Measurements from ENCODE around the gene PHF14. TPM values are rescaled to one million over a fixed set of nuclear protein-coding genes. Genes with fewer than 3 reads are reported as not detected.
A peak's percentile ranks its signal among the peaks of the same experiment; 100 is the strongest.

Gene PHF14
- total RNA-seq (2021) = 49.3 and 50.8 TPM in 2 replicates
- long read RNA-seq, partial matches to known transcripts = 13 of 19 reads
- long read RNA-seq, other reads (novel, unspliced or antisense) = 5 of 19 reads

- H2BK12ac ChIP-seq (ENCODE audit: insufficient read length, low read depth, low read length) = no peak within 1 kb of the TSS
- no peaks in the 10 kb centered on the region for H3K79me1 ChIP-seq (ENCODE audit: insufficient read depth, low read depth, low read length, poor library complexity, severe bottlenecking)
- H3K9me3 ChIP-seq (ENCODE audit: control insufficient read depth, low read depth, low read length) = no peaks in the 10 kb centered on the region
- H4K8ac ChIP-seq (replicated peaks; ENCODE audit: insufficient read length, low read depth, low read length) = no peak within 1 kb of the TSS
- no peak within 1 kb of the TSS for H2BK5ac ChIP-seq (ENCODE audit: insufficient read length, low read length)
- peaks cover 21 to 30% of the 10 kb centered on the region in 2 experiments for H3K4me1 Mint-ChIP-seq
- peaks cover 2% of the 10 kb centered on the region; the same call in 1 of the 2 replicates for H3K79me2 ChIP-seq (ENCODE audit: insufficient read depth, low read length)
- H3K36me3 Mint-ChIP-seq (ENCODE audit: insufficient read depth in 1 of 3, low read depth in 3 of 3) = peaks cover 9 to 15% (median 14%) of the 10 kb centered on the region in 3 experiments
- peak within 1 kb of the TSS; percentile 83 for H3K9ac ChIP-seq (ENCODE audit: extremely low read depth, insufficient read length, low read length)
- peak within 1 kb of the TSS; percentile 71 for H2AFZ ChIP-seq (ENCODE audit: low read length)
- no peaks in the 10 kb centered on the region for H3K27me3 ChIP-seq (ENCODE audit: insufficient read depth, low read length)
- H2BK120ac ChIP-seq (ENCODE audit: low read depth, low read length, poor library complexity, severe bottlenecking) = no peak within 1 kb of the TSS
- no peak within 1 kb of the TSS for H4K91ac ChIP-seq (ENCODE audit: insufficient read length, low read depth, low read length)
- peak within 1 kb of the TSS; percentile 89 for H3K14ac ChIP-seq (ENCODE audit: insufficient read depth, low read length)
- no peaks in the 10 kb centered on the region for H4K20me1 ChIP-seq (ENCODE audit: control insufficient read depth, insufficient read depth, insufficient read length)
- peaks cover 3 to 4% of the 10 kb centered on the region in 2 experiments; a peak in 4 of 5 replicates for H3K9me3 Mint-ChIP-seq
- no peak for TF ChIP-seq CTCF (conservative IDR thresholded peaks at IDR 0.05)
- no peak within 1 kb of the TSS for H2BK15ac ChIP-seq (ENCODE audit: low read depth, low read length)
- H2AK5ac ChIP-seq (ENCODE audit: insufficient read length, low read length) = no peak within 1 kb of the TSS
- H3K23ac ChIP-seq (ENCODE audit: insufficient read length, low read depth, low read length) = no peak within 1 kb of the TSS
- H3K23me2 ChIP-seq (ENCODE audit: insufficient read length, low read depth, low read length, poor library complexity, severe bottlenecking) = peaks cover 8% of the 10 kb centered on the region
- peak within 1 kb of the TSS; percentile 97 for H3K27ac ChIP-seq (ENCODE audit: insufficient read length, low read depth, low read length)
- peaks cover 2% of the 10 kb centered on the region for H3K27me3 Mint-ChIP-seq (ENCODE audit: low read depth)
- H3K4ac ChIP-seq (ENCODE audit: low read depth, low read length) = no peak within 1 kb of the TSS; the same call in 1 of the 2 replicates
- peak within 1 kb of the TSS; percentile 58 for H4K5ac ChIP-seq (ENCODE audit: insufficient read length, low read depth, low read length)
- no peaks in the 10 kb centered on the region for H3K4me1 ChIP-seq (ENCODE audit: insufficient read depth, low read length)
- H3K4me2 ChIP-seq (ENCODE audit: insufficient read depth, insufficient read length, low read length) = peak within 1 kb of the TSS; percentile 68
- WGBS (ENCODE audit: extremely low coverage, insufficient read length, low lambda C conversion rate) = no CpG with 5 or more reads among the region's 39 CpGs
- H3K56ac ChIP-seq (ENCODE audit: insufficient read length, low read depth, low read length) = no peak within 1 kb of the TSS
- peak within 1 kb of the TSS; percentile 87 for H3K18ac ChIP-seq (ENCODE audit: insufficient read length, low read depth, low read length)
- H2BK20ac ChIP-seq (ENCODE audit: low read depth, low read length, poor library complexity, severe bottlenecking) = no peak within 1 kb of the TSS
- peak; percentile 98 for DNase-seq
- H3K4me3 Mint-ChIP-seq = peak within 1 kb of the TSS; percentile 84 to 91
- peak within 1 kb of the TSS; percentile 99 for H3K27ac Mint-ChIP-seq
- peak within 1 kb of the TSS; percentile 69 for H3T11ph ChIP-seq (ENCODE audit: low read length)
These were observed at the start of gene PHF14 for GRCh38 chr7:10973061-10973941. TSS of gene PHF14 (plus strand) at chr7:10973872. CDS start at chr7:10974324, 452 bp downstream.

All from H9 (cell line).